Heart left ventricle (tissue), 13 donors: ENCODE results near the gene KCNA1.

Experiments used
- POLR2A ChIP-seq, 2 donors: fragments of 450-650 bp; IDR thresholded peaks; one replicate each; pipeline ENCODE4 v1.6.1; 2017; ENCODE audit warnings: antibody characterized with exemption in 2 of 2, mild to moderate bottlenecking in 2 of 2, moderate library complexity in 2 of 2
- TF ChIP-seq, protein P1 (sequence below), 12 donors: fragments of 200-600 bp; sonication (generic) in 4 of 12; IDR thresholded peaks; one replicate each; pipeline versions ENCODE4 v1.5.0 to v1.8.0; 2018 to 2022; ENCODE audit warnings: antibody characterized with exemption in 12 of 12, mild to moderate bottlenecking in 5 of 12
- donor health status: ischemic (EF 13 %, LVEDD 7.1; RV severe dilation, severe dysfunction).
- donor health status: DM: no; HTN: yes; CAD: no.
- donor health status: DM: no; HTN: no; CAD: no.
- donor health status: ischemic (EF 25% LVEDD 6.9; RV normal size, moderate dysfunction).
- donor health status: ischemic (EF 25% LVEDD 5.7; RV mildly dilated, moderate dysfunction).
- donor health status: ischemic (EF 35%, LVEDD 5.7; RV mildly dilated, moderate dysfunction).
- donor health status: nonischemic (EF 11% LVEDD 7.7; RV severe dilation, severe dysfunction).
- donor health status: DM: yes; HTN: yes; CAD: no.
- donor health status: PGD.
- donor health status: ischemic (EF 29% LVEDD 5.4; RV normal size, mild dysfunction).
- donor health status: nonischemic (EF 23%, LVEDD 6.1; RV moderate dilation, normal function).

DNA sequence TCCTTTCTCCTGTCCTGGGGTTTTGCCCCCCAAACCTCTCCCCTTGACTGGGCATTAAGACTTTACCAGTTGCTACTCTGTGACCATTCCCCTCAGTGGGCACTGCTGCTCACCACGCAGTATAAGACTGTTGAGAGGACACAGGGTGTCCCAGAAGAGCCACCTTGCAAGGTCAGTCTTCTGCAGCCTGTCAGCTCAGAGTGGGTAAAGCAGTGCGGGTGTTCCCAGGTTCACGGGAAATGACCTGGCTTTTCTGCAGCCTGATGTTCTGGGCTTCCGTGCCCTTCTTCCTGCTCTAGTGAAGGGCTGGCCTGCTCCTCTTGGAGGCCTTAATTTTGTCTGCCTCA is 34.2 kb downstream of the KCNA1 start:
- no peak for TF ChIP-seq POLR2A (IDR thresholded peaks at IDR 0.05)
- TF ChIP-seq, protein P1, sequence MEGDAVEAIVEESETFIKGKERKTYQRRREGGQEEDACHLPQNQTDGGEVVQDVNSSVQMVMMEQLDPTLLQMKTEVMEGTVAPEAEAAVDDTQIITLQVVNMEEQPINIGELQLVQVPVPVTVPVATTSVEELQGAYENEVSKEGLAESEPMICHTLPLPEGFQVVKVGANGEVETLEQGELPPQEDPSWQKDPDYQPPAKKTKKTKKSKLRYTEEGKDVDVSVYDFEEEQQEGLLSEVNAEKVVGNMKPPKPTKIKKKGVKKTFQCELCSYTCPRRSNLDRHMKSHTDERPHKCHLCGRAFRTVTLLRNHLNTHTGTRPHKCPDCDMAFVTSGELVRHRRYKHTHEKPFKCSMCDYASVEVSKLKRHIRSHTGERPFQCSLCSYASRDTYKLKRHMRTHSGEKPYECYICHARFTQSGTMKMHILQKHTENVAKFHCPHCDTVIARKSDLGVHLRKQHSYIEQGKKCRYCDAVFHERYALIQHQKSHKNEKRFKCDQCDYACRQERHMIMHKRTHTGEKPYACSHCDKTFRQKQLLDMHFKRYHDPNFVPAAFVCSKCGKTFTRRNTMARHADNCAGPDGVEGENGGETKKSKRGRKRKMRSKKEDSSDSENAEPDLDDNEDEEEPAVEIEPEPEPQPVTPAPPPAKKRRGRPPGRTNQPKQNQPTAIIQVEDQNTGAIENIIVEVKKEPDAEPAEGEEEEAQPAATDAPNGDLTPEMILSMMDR (IDR thresholded peaks at IDR 0.05): no peak
